ENCODE data around the gene VAMP3. TPM values are rescaled to one million over a fixed set of nuclear protein-coding genes. Genes with fewer than 3 reads are reported as not detected.

Gene VAMP3
- total and polyA plus RNA-seq, 2 donors (not counting 1 experiment from before 2014, with no cell fraction given): 22.4 to 49.6 TPM

GRCh38 chr1:7753641-7754040 is 17.5 kb upstream of the VAMP3 start:
- CTCF ChIA-PET: interaction anchor here (0.6 to 11.3 kb wide), 21 partner anchors 8 to 1785 kb away, joined by 3 to 504 read pairs (median 8); no protein-coding TSS in a partner anchor
- WGBS (ENCODE audit: insufficient coverage): 40% methylated on average over 1 of the region's 3 CpGs

More at GRCh38 chr1:7753641-7754040, 17.5 kb upstream of the VAMP3 start:
- Histone ChIP-seq H3K4me3 (ENCODE audit: control extremely low read depth in 1 of 5, extremely low read depth in 1 of 5, insufficient read depth in 1 of 5, low read depth in 2 of 5, low read length in 4 of 5) (no peak overlapping the region), H3K4me2 (replicated peaks; ENCODE audit: low read depth, low read length, poor library complexity, severe bottlenecking) (no peak overlapping the region), H3K27me3 (replicated peaks in 1 of 4; ENCODE audit: control extremely low read depth in 1 of 4, control insufficient read depth in 3 of 4, insufficient read depth in 4 of 4, low read length in 3 of 4) (no peaks in the 10 kb centered on the region), H4K20me1 (ENCODE audit: control insufficient read depth, insufficient read depth, low read length, poor library complexity, severe bottlenecking) (no peaks in the 10 kb centered on the region), H2AFZ (ENCODE audit: insufficient read depth, low read depth, low read length, poor library complexity, severe bottlenecking) (no peak overlapping the region), H3K9me3 (ENCODE audit: control extremely low read depth in 1 of 3, control insufficient read depth in 2 of 3, insufficient read depth in 1 of 3, low read length in 2 of 3) (no peaks in the 10 kb centered on the region), H3K79me2 (ENCODE audit: control insufficient read depth, insufficient read depth, low read length) (no peaks in the 10 kb centered on the region), H3K4me1 (ENCODE audit: control insufficient read depth in 2 of 2, insufficient read depth in 2 of 2, low read length in 2 of 2) (peaks cover 0 to 7% of the 10 kb centered on the region in 2 donors), H3K27ac (ENCODE audit: low read length in 2 of 2) (no peak overlapping the region), H3K9ac (ENCODE audit: low read length) (no peak overlapping the region), H3K36me3 (replicated peaks in 1 of 2; ENCODE audit: control extremely low read depth in 1 of 2, control insufficient read depth in 1 of 2, extremely low read depth in 1 of 2, insufficient read depth in 2 of 2, low read length in 1 of 2) (no peaks in the 10 kb centered on the region)
- Mint-ChIP-seq H3K27me3 (no peaks in the 10 kb centered on the region), H3K9me3 (ENCODE audit: insufficient read depth) (no peaks in the 10 kb centered on the region), H3K27ac (no peak overlapping the region), H3K4me1 (peaks cover 4% of the 10 kb centered on the region), H3K4me3 (no peak overlapping the region)
- POLR2A ChIA-PET: interaction anchor here (0.5 kb wide), 1 partner anchor 104 kb away, joined by 3 read pairs; no protein-coding TSS in a partner anchor
- no peak for DNase-seq
- intact Hi-C loops (cut with micrococcal nuclease): loop anchor here (2.0 kb wide), 2 partner anchors 49 to 149 kb away; no protein-coding TSS in a partner anchor
- TF ChIP-seq CTCF (IDR thresholded peaks at IDR 0.05): no peak
- no peak for TF ChIP-seq EZH2 (IDR thresholded peaks at IDR 0.05; ENCODE audit: borderline replicate concordance, insufficient read depth, low read depth, low read length, poor library complexity, severe bottlenecking)
- ATAC-seq (ENCODE audit: low read depth): no peak
